HCT116 (cell line): ENCODE results near the gene HEATR3. TPM values are rescaled to one million over a fixed set of nuclear protein-coding genes. Genes with fewer than 3 reads are reported as not detected.

Experiments used
- ATAC-seq: fragments of 200-7000 bp; cut with Tn5 transposase; 2 replicates; pipeline ENCODE4 v1.9.1; 2020; ENCODE audit warnings: mild to moderate bottlenecking, moderate library complexity
- BruUV-seq: library from RNA; stranded (reverse); fragments of 400-500 nt; replicated peaks from 2 replicates; lab custom pipeline; 2021; lab: Mats Ljungman, UMichigan
- CTCF ChIA-PET: fragments of 300-600 bp; sonication (Branson Sonifier 250); formaldehyde crosslinking; loops from one replicate; lab custom pipeline; 2021; ENCODE audit warnings: antibody characterized with exemption; lab: Charles Lee
- POLR2A ChIA-PET: fragments of 300-600, 350-600 bp; sonication (Branson Sonifier 250); formaldehyde crosslinking; loops from one replicate; lab custom pipeline; 2021; ENCODE audit warnings: antibody characterized with exemption; lab: Charles Lee
- RAD21 ChIA-PET, 2 experiments: fragments of 300-600 bp; sonication (Branson Sonifier 250); formaldehyde crosslinking; loops; one replicate each; lab custom pipeline; 2023; ENCODE audit warnings: low total read pairs in 2 of 2; ENCODE audit not compliant: uncharacterized antibody in 2 of 2, unreplicated experiment in 2 of 2, low non-redundant PET in 1 of 2; lab: Charles Lee
- DNase-seq: peaks from one replicate; pipeline ENCODE4 v3.0.0-alpha.2; 2010; ENCODE audit warnings: low read depth, low spot score
- H2AFZ ChIP-seq: fragments of 200-600 bp; shearing (Covaris generic), sonication (generic); 2 replicates; pipeline ENCODE4 v1.6.1; 2017; ENCODE audit warnings: low read depth, mixed run types, mixed read lengths, antibody characterized with exemption, low read length; ENCODE audit not compliant: poor library complexity, severe bottlenecking
- H3K27ac ChIP-seq: 2 replicates; pipeline ENCODE4 v1.5.1; 2012; ENCODE audit warnings: low read depth, low read length
- H3K27me3 ChIP-seq: fragments of 200-600 bp; sonication (generic); 2 replicates; pipeline ENCODE4 v1.6.1; 2016; ENCODE audit warnings: mixed run types, low read length, mixed read lengths; ENCODE audit not compliant: insufficient read depth
- H3K36me3 ChIP-seq, 2 experiments: fragments of 200-500 bp in 1 of 2; fragments of 200-600 bp in 1 of 2; sonication (Bioruptor generic) in 1 of 2; sonication (generic) in 1 of 2; 2 replicates each; pipeline versions ENCODE4 v1.5.1 to v1.6.1; 2014 to 2016; ENCODE audit warnings: low read length in 2 of 2, inconsistent platforms in 1 of 2, mixed read lengths in 1 of 2, mixed run types in 1 of 2; ENCODE audit not compliant: insufficient read depth in 2 of 2, control insufficient read depth in 1 of 2
- H3K4me1 ChIP-seq, 2 experiments: fragments of 200-600 bp in 1 of 2; sonication (generic) in 1 of 2; 2 replicates each; pipeline versions ENCODE4 v1.5.1 to v1.6.1; 2012 to 2017; ENCODE audit warnings: low read length in 2 of 2, inconsistent platforms in 1 of 2, mild to moderate bottlenecking in 1 of 2, mixed read lengths in 1 of 2, mixed run types in 1 of 2, moderate library complexity in 1 of 2; ENCODE audit not compliant: insufficient read depth in 2 of 2, control insufficient read depth in 1 of 2
- H3K4me2 ChIP-seq: fragments of 200-600 bp; sonication (generic); 2 replicates; pipeline ENCODE4 v1.6.1; 2017; ENCODE audit warnings: mixed run types, low read length, mixed read lengths
- H3K4me3 ChIP-seq, 2 experiments: fragments of 200-600 bp in 1 of 2; sonication (generic) in 1 of 2; replicated peaks in 1 of 2; 2 replicates each; pipeline ENCODE4 v1.5.1; 2011 to 2016; ENCODE audit warnings: low read length in 2 of 2, control low read depth in 1 of 2, low read depth in 1 of 2, mild to moderate bottlenecking in 1 of 2, mixed read lengths in 1 of 2, mixed run types in 1 of 2
- H3K79me2 ChIP-seq: fragments of 200-600 bp; sonication (generic); 2 replicates; pipeline ENCODE4 v1.6.1; 2017; ENCODE audit warnings: mild to moderate bottlenecking, mixed run types, low read length, moderate library complexity, mixed read lengths; ENCODE audit not compliant: insufficient read depth
- H3K9ac ChIP-seq: fragments of 200-600 bp; sonication (generic); 2 replicates; pipeline ENCODE4 v1.6.1; 2016; ENCODE audit warnings: low read length, mixed read lengths
- H3K9me2 ChIP-seq: fragments of 200-600 bp; sonication (generic), shearing (Covaris generic); 2 replicates; pipeline ENCODE4 v1.6.1; 2017; ENCODE audit warnings: mixed run types, mild to moderate bottlenecking, moderate library complexity; ENCODE audit not compliant: insufficient read depth
- H3K9me3 ChIP-seq, 2 experiments: fragments of 200-500 bp in 1 of 2; fragments of 200-600 bp in 1 of 2; sonication (Bioruptor generic) in 1 of 2; sonication (generic) in 1 of 2; 2 replicates each; pipeline ENCODE4 v1.6.1; 2014 to 2017; ENCODE audit warnings: low read length in 2 of 2, mixed read lengths in 2 of 2, inconsistent platforms in 1 of 2, low read depth in 1 of 2, mild to moderate bottlenecking in 1 of 2, mixed run types in 1 of 2, moderate library complexity in 1 of 2; ENCODE audit not compliant: control insufficient read depth in 1 of 2, insufficient read depth in 1 of 2
- H4K20me1 ChIP-seq: fragments of 200-600 bp; sonication (generic), shearing (Covaris generic); 2 replicates; pipeline ENCODE4 v1.6.1; 2017; ENCODE audit warnings: mixed run types, mild to moderate bottlenecking, moderate library complexity; ENCODE audit not compliant: insufficient read depth
- ATF3 ChIP-seq: IDR thresholded peaks from 2 replicates; pipeline ENCODE4 v1.6.1; 2012
- EZH2 ChIP-seq: fragments of 200-600 bp; sonication (generic); IDR thresholded peaks from 2 replicates; pipeline ENCODE4 v1.6.1; 2017; ENCODE audit warnings: antibody characterized with exemption, mixed run types
- EZH2phosphoT487 ChIP-seq: fragments of 200-600 bp; IDR thresholded peaks from 2 replicates; pipeline ENCODE4 v1.6.1; 2018; ENCODE audit warnings: antibody characterized with exemption, borderline replicate concordance
- JUND ChIP-seq: IDR thresholded peaks from 2 replicates; pipeline ENCODE4 v1.6.1; 2012
- MAX ChIP-seq: IDR thresholded peaks from 2 replicates; pipeline ENCODE4 v1.6.1; 2012
- RAD21 ChIP-seq: IDR thresholded peaks from 2 replicates; pipeline ENCODE4 v1.6.1; 2012; ENCODE audit warnings: low read depth, mild to moderate bottlenecking
- REST ChIP-seq: IDR thresholded peaks from 2 replicates; pipeline ENCODE4 v1.6.1; 2012; ENCODE audit warnings: low read depth
- SIN3A ChIP-seq: IDR thresholded peaks from 2 replicates; pipeline ENCODE4 v1.6.1; 2012; ENCODE audit warnings: low read depth
- SP1 ChIP-seq: IDR thresholded peaks from 2 replicates; pipeline ENCODE4 v1.6.1; 2012; ENCODE audit warnings: low read depth
- TCF7L2 ChIP-seq: IDR thresholded peaks from 2 replicates; pipeline ENCODE4 v1.7.0; 2011; ENCODE audit warnings: borderline replicate concordance, inconsistent platforms; ENCODE audit not compliant: insufficient read depth, insufficient read length; ENCODE audit errors: extremely low read depth
- YY1 ChIP-seq: IDR thresholded peaks from 2 replicates; pipeline ENCODE4 v1.6.1; 2011; ENCODE audit warnings: low read length, low read depth, moderate library complexity, mild to moderate bottlenecking; ENCODE audit not compliant: insufficient replicate concordance; ENCODE audit errors: extremely low read depth
- ZBTB33 ChIP-seq: IDR thresholded peaks from 2 replicates; pipeline ENCODE4 v1.6.1; 2011; ENCODE audit warnings: mild to moderate bottlenecking, low read length, moderate library complexity; ENCODE audit not compliant: insufficient replicate concordance; ENCODE audit errors: extremely low read depth
- intact Hi-C: fragments of 100-400 bp; cut with micrococcal nuclease; formaldehyde crosslinking; loops from 2 replicates; pipeline ENCODE4 v1.10.0; 2022
- total RNA-seq: library from RNA; stranded (reverse); gene quantifications from one replicate; pipeline ENCODE4 v1.2.1, GENCODE V29; 2021; ENCODE audit not compliant: unreplicated experiment

The HEATR3 gene
- total RNA-seq, 1 experiment from 2014 or later, result 16.3 TPM

GRCh38 chr16:50096791-50097190, 31.0 kb downstream of the HEATR3 start:
- CTCF ChIA-PET, result no interaction called here
- TF ChIP-seq REST (no peak), SP1 (no peak), TCF7L2 (no peak), RAD21 (no peak)
- TF ChIP-seq, all 23 proteins: peak for 0
- DNase-seq, result no peak
- no TSS peak for BruUV-seq
- Histone ChIP-seq H3K4me3 (no peak overlapping the region), H3K79me2 (no peaks in the 10 kb centered on the region), H3K9me3 (no peaks in the 10 kb centered on the region), H3K9ac (no peak overlapping the region), H3K4me1 (no peaks in the 10 kb centered on the region), H2AFZ (no peak overlapping the region), H3K4me2 (no peak overlapping the region), H3K27ac (no peak overlapping the region), H4K20me1 (no peaks in the 10 kb centered on the region), H3K36me3 (peaks cover 3 to 4% of the 10 kb centered on the region in 2 experiments; a peak in 2 of 4 replicates), H3K27me3 (no peaks in the 10 kb centered on the region), H3K9me2 (no peaks in the 10 kb centered on the region)
- intact Hi-C loops, result no loop called here
- POLR2A ChIA-PET, result no interaction called here
- RAD21 ChIA-PET, result no interaction called here
- ATAC-seq, result no peak

- RAD21 ChIA-PET, result no interaction called here
- intact Hi-C loops, result no loop called here
- Histone ChIP-seq H3K27ac (no peak overlapping the region), H3K9ac (no peak overlapping the region), H3K9me3 (no peaks in the 10 kb centered on the region), H3K9me2 (no peaks in the 10 kb centered on the region), H3K4me3 (no peak overlapping the region), H3K27me3 (no peaks in the 10 kb centered on the region), H2AFZ (no peak overlapping the region), H3K4me1 (no peaks in the 10 kb centered on the region), H3K79me2 (no peaks in the 10 kb centered on the region), H3K36me3 (peaks cover 8 to 14% of the 10 kb centered on the region in 2 experiments; a peak in 3 of 4 replicates), H4K20me1 (no peaks in the 10 kb centered on the region), H3K4me2 (no peak overlapping the region)
- POLR2A ChIA-PET, result no interaction called here
- no peak for ATAC-seq
- no peak for DNase-seq
- CTCF ChIA-PET, result no interaction called here
- BruUV-seq, result no TSS peak
- no peak for TF ChIP-seq TCF7L2
- TF ChIP-seq ZBTB33, result no peak
- no peak for TF ChIP-seq YY1
- TF ChIP-seq ATF3, result no peak
- TF ChIP-seq EZH2phosphoT487, result no peak
- TF ChIP-seq EZH2, result no peak
- no peak for TF ChIP-seq SIN3A
- no peak for TF ChIP-seq MAX
- no peak for TF ChIP-seq JUND
These were observed 34.3 kb downstream of the HEATR3 start for GRCh38 chr16:50099957-50100648.
